NCI-H446 treated with DMSO at 0.1 percent for 48 hours (cell line): Measurements from ENCODE around the gene PLK3.
"Not testable (repeated sequence)": the region's sequence is repeated elsewhere in the genome, so short reads cannot be mapped to it uniquely, and the experiment has no call there.

Source experiments
- DNase-seq: peaks from one replicate; lab custom pipeline; 2025; lab: John Stamatoyannopoulos, UW

The PLK3 gene

DNA sequence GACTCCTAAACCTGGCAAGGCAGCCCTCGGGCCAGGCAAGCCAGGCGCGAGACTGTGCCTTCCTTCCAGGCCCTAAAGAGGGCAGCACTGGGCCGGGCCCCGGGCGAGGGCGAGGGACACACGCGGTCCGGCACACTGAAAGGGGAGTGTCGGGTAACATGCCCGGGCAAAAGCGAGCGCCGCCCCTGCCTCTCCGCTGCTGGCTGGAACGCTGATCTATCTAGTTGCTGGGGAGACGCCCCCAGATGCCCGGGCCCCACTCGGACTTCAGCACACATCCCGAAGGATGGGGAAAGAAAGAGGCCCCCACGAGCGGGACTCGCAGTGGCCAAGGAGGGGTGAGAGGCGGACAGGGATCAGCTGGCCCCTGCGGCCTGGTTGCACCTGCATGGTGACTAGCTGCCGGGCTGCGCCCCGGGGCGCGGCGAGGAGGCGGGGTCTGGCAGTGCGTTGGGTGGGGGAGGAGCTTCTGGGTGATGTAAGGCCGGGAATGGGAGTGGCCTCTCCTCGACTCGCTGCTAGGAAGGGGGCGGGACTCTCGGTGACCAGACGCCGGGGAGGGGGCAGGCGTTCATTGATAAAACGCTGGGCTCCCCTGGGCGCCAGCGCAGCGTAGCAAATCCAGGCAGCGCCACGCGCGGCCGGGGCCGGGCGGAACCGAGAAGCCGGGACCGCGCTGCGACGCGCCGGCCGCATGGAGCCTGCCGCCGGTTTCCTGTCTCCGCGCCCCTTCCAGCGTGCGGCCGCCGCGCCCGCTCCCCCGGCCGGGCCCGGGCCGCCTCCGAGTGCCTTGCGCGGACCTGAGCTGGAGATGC lies at the start of gene PLK3:
TSS of gene PLK3 (plus strand) at position 608 of the 815 bp plus-strand sequence. CDS start at position 695, 87 bp downstream.
- DNase-seq: peak; percentile 95

DNA sequence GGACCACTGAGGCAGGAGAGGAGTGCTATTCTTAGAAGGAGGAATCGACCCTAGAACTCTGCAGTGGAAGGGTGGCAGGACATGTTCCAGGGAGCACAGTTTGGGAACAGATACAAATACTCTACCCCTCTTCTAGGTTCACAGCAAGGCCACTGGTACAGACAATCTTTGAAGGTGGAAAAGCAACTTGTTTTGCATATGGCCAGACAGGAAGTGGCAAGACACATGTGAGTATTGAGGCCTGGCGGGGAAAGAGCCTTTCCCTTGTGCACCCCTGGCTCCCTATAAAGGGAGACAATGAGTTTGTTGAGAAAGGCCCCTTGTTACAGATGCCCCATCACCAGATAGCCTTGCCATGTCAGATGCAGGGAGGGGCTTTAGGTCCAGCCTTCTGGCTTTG lies 42.8 kb upstream of the PLK3 start:
- DNase-seq: no peak

DNA sequence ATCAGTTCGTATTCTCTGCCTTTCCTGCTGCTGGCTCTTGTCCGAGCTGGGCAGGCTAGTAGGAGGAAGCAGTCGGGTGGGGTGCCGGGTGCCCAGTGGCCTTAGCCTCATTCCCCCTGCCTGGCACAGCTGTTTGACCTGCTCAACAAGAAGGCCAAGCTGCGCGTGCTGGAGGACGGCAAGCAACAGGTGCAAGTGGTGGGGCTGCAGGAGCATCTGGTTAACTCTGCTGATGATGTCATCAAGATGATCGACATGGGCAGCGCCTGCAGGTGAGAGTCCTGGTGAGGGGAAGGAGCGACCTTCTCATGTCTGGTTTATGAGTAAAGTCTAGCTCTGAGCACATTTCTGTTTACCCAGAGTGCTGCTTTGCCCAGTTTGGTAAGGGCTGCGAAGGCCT lies 41.1 kb upstream of the PLK3 start:
- no peak for DNase-seq

DNA sequence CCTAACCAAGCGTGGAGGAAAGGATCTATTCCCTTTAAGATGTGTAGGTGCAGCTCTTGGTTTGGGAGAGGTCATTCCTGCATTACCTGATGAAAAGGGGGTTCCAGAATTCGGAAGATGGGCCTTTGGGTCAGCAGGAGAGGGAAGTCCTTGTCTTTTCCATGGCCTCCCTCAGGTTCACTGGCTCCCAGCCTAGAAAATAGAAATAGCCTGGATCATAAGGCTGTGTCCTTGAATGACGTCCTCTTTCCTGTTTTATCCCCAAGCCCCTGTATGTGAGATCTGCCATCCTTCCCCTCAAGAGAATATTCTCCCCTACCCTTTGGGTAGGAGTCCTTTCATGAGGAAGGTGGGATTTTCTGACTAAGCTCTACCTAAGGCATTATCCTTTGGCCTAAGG lies 39.3 kb upstream of the PLK3 start:
- no peak for DNase-seq

DNA sequence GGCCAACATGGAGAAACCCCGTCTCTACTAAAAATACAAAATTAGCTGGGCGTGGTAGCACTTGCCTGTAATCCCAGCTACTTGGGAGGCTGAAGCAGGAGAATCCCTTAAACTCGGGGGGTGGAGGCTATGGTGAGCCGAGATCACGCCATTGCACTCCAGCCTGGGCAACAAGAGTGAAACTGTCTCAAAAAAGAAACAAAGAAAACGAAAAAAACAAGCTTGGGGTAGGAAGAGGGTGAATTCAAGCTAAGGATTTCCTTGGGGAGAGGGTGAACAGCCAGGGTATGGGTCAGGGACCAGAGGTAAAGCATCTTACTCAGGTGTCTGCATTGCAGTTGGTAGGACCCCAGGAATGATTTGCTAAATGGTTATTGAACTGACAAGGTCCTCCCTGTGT lies 33.8 kb upstream of the PLK3 start:
- not testable (repeated sequence) for DNase-seq

DNA sequence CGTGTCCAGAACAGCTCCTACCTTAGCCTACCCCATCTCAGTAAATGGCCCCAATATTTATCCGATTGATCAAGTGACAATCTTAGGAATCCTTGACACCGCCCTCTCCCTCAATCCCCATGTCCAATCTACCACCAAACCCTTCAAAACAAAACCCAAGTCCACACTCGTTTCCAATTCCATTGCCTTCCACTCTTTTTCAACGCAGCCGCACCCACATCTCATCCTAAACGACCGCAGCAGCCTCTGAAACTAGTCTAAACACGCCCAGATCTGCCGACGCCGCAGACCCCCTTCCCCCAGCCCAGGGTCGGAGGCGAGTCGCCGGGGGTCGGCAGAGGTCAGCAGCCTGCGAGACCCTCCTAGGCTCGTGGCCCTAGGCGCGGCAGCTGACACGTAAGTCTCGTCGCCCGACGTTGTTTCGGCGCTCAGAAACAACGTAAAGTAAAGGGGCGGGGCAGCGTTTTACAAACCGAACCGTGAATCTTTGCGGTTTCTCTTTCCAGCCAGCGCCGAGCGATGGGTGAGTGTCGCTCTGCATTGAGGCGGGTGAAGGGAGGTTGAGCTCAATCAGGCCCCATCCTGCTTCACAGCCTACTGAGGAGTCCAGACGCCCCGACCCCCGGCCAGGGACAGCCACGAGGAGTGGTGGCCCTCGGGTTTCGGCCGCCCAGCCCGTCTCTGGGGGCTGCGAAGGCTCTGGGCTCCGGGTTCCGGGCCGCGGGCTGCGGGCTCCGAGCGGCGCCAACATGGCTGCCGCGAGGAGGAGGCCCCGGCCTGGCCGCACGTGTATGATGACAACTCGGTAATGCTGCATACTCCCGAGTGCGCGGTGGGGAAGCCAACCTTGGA lies 24.9 kb upstream of the PLK3 start, which contains the start of gene RPS8:
TSS of gene RPS8 (plus strand) at position 463 of the 852 bp plus-strand sequence. CDS start at position 520, 57 bp downstream.
- peak; percentile 87 for DNase-seq

DNA sequence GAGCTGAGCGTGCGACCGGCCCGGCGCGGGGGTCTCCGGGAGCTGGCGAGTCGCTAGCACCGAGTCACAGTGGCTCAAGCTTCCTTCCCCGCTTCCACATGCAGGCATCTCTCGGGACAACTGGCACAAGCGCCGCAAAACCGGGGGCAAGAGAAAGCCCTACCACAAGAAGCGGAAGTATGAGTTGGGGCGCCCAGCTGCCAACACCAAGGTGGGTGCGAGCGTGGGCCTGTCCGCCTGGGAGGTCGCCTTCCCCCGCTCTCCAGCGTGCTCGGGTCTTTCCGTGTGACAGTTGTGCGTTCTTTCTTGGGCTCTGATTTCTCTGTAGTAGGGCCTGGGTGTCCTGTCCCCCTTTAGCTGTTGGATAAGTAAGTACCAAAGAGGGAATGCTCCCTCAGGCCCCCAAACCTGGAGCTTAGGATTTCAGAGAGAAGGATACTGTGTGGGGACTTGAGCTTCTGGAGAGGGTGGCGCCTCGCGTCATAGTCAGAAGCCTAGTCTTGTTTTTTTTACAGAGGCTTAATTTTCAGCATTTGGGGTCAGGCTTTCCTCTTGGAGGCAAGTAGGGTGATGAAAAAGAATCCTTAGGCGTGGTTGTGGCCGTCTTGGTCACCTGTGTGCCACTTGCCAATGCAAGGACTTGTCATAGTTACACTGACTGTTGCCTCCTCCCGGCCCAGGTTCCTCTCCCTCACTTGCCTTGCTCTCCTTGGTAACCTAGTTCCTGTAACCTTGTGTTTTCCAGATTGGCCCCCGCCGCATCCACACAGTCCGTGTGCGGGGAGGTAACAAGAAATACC lies 24.0 kb upstream of the PLK3 start:
- no peak for DNase-seq

DNA sequence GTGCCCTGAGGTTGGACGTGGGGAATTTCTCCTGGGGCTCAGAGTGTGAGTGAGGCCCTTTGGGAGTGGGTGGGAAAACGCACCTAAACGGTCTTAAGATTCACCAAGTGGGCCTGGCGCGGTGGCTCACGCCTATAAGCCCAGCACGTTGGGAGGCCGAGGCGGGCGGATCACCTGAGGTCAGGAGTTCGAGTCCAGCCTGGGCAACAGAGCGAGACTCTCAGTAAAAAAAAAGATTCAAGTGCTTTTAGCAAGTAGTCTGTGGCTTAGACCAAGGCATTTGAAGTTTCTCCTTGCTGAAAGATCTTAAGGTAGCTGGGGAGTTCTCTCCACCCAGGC lies 23.5 kb upstream of the PLK3 start:
- no peak for DNase-seq

DNA sequence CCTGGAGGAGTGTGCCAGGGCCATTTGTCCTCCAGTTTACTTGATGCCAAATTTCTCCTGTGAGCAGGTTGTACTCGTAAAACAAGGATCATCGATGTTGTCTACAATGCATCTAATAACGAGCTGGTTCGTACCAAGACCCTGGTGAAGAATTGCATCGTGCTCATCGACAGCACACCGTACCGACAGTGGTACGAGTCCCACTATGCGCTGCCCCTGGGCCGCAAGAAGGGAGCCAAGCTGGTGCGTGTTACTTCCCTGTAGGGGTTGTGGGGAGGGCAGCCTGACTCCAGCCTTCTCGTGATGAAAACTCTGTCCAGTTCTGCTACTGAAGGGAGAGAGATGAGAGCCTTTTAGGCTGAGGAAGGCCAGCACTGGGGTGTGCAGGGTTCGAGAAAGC lies 22.6 kb upstream of the PLK3 start:
- DNase-seq: no peak

DNA sequence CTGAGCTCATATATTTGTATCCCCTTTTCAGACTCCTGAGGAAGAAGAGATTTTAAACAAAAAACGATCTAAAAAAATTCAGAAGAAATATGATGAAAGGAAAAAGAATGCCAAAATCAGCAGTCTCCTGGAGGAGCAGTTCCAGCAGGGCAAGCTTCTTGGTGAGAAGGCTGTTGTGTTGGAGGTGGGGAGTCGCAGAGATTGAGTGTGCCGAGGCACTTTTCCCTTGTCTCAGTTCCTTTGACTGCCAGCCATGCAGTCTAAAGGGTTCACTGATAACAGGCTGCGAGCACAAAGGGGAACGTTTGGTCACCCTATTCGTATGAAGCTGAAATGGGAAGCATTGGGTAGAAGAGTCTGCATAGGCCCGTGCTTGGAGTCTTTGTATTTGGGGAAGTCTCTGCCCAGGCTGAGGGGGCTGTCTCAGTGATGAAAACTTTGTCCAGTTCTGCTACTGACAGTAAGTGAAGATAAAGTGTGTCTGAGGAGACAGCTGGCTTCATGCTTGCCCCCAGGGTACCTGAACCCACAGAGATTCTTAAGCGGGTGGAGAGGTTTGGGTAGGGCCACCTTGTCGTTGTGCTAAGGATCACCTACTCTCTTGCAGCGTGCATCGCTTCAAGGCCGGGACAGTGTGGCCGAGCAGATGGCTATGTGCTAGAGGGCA lies 22.1 kb upstream of the PLK3 start:
- DNase-seq: no peak

DNA sequence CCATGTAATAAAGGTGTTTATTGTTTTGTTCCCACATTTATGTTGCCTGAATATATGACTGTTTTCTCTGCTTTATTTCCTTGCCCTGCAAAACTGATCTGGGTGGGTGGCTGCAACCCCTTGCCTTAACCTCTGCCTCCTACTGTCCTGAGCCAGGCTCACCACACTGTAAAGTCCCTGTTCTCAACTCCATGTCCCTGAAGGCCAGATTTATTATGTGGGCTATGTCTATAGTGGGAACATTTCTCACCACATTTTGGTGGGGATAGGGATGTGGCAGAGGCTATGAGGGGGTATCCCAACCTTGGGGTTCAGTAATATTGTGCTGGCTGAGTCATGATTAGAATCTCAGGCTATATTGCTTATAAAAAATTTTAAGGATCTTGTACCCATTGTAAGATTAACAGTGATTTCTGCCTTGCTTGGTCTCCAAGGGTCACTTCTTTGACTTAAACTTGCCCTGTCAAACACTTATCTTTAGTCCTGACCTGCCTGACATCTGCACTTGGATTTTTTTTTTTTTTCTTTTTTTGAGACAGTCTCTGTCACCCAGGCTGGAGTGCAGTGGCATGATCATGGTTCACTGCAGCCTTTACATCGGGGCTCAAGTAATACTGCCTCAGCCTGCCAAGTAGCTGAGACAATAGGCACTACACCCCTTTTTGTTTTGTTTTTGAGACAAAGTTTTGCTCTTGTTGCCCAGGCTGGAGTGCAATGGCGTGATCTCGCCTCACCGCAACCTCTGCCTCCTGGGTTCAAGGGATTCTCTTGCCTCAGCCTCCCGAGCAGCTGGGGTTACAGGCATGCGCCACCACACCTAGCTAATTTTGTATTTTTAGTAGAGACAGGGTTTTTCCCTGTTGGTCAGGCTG lies 21.2 kb upstream of the PLK3 start:
- DNase-seq: no peak

DNA sequence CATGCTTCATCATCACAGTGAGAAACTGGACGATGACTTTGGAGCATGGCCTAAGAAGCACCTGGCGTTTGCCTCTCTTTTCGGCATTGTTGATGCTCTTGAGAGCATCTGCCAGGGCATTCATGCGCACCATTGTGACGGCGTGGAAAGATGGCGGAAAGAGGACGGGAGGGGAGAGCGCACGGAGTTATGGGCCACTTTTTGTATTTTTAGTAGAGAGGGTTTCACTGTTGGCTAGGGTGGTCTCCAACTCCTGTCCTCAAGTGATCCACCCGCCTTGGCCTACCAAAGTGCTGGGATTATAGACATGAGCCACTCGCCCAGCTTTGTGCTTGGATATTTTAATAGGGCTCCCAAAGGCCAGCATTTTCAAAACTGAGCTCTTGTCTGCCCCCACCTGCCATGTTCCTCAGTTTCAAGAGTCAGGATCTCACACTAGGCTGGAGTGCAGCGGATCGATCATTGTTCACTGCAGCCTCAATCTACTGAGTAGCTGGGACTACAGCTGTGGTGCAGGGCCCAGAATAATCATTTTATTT lies 19.5 kb upstream of the PLK3 start:
- DNase-seq: no peak

DNA sequence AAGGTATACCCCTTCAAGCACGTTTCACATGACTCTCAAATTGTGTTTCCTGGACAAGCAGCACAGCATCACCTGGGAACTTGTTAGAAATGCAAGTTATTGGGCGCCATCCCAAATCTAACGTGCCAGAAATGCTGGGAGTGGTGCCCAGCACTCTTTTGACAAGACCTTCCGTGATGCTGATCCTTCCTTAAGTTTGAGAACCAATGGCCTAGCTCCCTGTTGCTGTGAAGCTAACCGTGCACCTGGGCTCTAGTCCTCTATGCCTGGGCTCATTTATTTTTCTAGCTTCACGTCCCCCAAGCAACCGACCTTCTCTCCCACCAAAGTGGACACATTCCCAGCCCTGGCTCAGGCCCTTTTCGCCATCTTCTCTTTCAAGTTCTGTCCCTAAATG lies 16.5 kb upstream of the PLK3 start:
- peak; percentile 16 for DNase-seq

DNA sequence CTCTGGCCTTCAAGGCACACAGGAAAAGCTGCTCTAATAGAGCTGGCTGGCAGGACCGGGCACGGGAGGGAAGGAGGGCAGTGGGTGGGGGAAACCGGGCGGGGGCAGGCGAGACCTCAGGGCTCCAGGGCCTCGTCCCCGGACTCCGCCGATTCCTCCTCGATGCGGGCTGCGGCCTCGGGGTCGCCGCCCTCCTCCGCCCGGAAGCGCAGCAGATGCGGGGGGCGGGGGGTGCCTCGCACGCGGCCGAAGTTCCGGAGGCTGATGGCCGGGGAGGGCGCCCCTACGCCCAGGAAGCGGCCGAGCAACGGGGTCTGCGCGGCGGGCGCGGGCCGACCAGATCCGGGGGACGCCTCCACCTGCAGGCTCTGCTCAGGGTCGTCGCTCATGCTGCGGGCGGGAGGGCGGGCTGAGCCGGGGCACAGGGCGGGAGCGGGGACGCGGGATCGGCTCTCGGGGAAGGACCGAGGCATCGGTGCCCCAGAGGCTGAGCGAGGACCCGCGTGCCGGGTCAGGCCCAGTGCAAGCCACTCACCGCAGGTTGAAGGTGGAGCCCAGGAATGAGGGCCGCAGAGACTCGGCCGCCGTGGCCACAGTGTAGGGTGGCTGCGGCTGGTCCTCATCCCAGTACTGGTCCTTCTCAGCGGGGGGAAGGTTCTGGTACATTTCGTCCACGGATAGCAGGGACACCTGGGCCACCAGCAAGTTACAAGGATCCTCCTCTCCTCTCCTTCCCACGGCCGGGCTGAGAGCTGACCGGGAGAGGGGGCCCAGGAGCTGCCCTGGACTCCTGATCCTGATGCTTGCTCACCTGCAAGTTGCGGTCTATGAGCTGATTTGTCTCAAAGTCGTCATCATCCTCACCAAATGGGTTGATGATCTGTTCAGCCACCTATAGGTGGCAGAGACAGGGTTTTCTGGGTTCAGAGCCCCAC lies 15.8 kb upstream of the PLK3 start:
- DNase-seq: no peak

DNA sequence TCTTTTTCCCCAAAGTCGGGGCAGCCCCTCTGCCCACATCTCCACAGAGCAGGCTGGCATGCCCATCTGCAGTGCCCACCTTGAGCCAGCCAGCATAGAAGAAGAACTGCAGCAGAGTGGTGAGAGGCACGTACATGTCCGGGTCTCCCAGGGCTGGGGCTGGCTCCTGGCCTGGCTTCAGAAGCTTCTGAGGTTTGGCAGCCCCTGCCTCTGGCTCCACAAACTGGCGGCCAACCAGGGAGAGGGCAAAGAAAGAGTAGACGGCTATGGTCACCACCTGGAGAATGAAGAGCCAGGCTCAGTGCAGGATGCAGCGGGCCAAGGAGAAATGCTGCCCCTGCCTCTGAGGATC lies 15.2 kb upstream of the PLK3 start:
- no peak for DNase-seq

DNA sequence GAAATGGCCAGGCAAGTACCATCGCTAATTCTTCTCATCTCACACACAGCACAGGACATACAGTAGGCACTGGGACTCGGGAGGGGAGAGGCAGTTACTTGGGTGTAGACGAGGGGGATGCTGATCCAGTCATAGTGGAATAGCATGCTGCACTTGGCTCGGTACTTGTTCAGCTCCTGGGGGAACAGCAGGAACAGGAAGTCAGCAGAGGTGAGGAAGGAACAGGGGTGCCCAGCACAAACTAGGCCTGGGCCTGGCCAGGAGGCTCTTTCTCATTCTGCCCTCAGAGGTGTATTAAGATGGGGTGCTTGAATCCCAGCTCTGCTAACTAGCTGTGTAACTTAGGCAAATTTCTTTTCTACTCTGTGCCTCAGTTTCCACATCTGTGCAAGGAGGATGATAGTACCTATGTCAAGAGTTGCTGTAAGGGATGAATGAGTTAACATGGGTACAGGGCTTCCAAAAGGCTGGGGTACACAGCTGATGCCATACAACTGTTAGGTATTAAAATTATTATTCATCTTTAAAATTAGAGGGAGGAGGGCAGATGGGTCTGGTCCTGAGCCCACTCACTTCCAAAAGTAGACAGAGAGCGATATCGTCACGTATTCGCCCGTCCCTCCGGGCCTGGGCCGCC lies 14.6 kb upstream of the PLK3 start:
- DNase-seq: no peak

DNA sequence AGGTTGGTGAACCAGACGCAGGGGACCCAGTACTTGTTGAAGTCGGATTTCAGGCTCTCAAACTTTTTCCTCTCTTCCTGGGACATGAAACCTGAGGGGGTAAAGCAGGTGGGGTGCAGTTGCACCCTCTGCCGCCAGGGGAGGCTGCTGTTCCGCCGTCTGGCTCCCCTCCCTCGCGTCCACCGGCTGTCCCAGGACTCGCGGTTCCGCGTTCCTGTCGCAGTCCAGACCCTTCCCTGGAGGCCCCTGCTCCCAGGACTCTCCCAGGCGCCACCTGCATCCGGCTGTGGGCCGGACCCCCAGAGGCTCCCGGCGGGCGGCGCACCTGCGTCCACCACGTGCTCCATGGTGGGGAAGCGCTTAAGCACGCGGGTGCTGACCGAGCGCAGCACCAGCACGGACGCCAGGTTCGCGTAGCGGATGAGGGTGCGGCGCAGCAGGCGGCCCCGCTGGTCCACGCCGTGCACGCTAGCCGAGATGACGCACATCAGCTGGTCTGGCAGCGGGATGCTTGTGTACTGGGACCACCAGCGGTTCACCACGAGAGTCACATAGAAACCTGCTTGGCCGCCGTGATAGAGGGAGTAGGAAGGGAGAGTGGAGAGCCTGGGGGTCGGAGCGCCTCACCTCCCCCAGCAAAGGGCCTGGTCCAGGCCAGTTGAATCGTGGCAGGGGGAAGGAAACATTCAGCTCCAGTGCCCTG lies 13.9 kb upstream of the PLK3 start:
- DNase-seq: no peak

DNA sequence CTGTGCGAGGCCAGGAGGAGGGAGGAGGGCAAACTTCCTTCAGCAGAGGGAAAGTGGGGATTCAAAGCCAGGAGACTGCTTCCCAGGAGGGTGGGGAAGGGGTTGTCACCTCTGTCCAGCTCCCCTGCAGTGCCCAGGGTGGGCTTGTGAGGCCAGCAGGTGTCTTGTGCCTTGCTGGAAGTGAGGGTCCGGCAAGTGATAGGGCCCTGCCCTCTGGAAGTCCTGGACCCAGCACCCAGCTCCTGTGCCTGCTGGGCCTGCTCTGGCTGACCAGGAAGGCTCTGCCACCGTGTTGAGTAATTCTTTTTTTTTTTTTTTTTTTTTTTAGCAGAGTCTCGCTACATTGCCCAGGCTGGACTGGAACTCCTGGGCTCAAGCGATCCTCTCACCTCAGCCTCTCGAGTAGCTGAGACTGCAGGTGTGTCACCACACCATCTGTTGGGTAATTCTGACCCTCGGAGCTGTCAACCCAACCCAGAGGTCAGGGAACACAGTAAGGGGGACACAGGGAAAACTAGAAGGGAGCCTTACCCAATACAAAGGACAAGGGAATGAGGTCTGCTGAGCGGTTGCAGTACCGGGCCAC lies 13.2 kb upstream of the PLK3 start:
- DNase-seq: no peak
